Activated naive CD8-positive, alpha-beta T cell treated with anti-CD3 and anti-CD28 coated beads, Interleukin-2, amount 10 ng/mL, durations not matched to agents 7 days and 5 days (primary cell): ENCODE results near the gene ZNF329. TPM values are rescaled to one million over a fixed set of nuclear protein-coding genes. Genes with fewer than 3 reads are reported as not detected.

Experiments used
- ATAC-seq: fragments of 150-1000 bp; cut with Tn5 transposase; one replicate; pipeline ENCODE4 v1.10.0; 2021; ENCODE audit warnings: low read depth, moderate library complexity
- POLR2A ChIA-PET: fragments of 350-600 bp; sonication (Branson Sonifier 250); formaldehyde crosslinking; loops from one replicate; lab custom pipeline; 2021; ENCODE audit warnings: antibody characterized with exemption; lab: Charles Lee
- DNase-seq: peaks from one replicate; pipeline ENCODE4 v3.0.0; 2021
- H3K27ac Mint-ChIP-seq: one replicate; pipeline ENCODE4 v1.8.0; 2022; ENCODE audit warnings: mild to moderate bottlenecking, mixed read lengths
- H3K27me3 Mint-ChIP-seq: one replicate; pipeline ENCODE4 v1.8.0; 2022; ENCODE audit warnings: mild to moderate bottlenecking, moderate library complexity, mixed read lengths
- H3K36me3 Mint-ChIP-seq: one replicate; pipeline ENCODE4 v1.8.0; 2021; ENCODE audit warnings: mild to moderate bottlenecking, mixed read lengths
- H3K4me1 Mint-ChIP-seq: one replicate; pipeline ENCODE4 v1.8.0; 2021; ENCODE audit warnings: mixed read lengths
- H3K4me3 Mint-ChIP-seq: one replicate; pipeline ENCODE4 v1.8.0; 2022; ENCODE audit warnings: mild to moderate bottlenecking, moderate library complexity, mixed read lengths
- H3K9me3 Mint-ChIP-seq: one replicate; pipeline ENCODE4 v1.8.0; 2021; ENCODE audit warnings: mixed read lengths
- total RNA-seq, 2 experiments: library from RNA; stranded (reverse); gene quantifications; one replicate each; pipeline ENCODE4 v1.2.3, GENCODE V29; 2021

The ZNF329 gene
- total RNA-seq, 2 experiments from 2014 or later = 10.1 to 10.3 TPM

- ATAC-seq = no peak
- Mint-ChIP-seq H3K27me3 (no peaks in the 10 kb centered on the region), H3K36me3 (peaks cover 4% of the 10 kb centered on the region)
These were observed 42.6 kb downstream of the ZNF329 start for GRCh38 chr19:58107778-58108545.

GRCh38 chr19:58098682-58098998 is 51.9 kb downstream of the ZNF329 start:
- no peak for ATAC-seq
- peak overlapping the region; percentile 93 for H3K27ac Mint-ChIP-seq

More at GRCh38 chr19:58107778-58108545, 42.6 kb downstream of the ZNF329 start:
- DNase-seq = no peak
- H3K4me3 Mint-ChIP-seq = no peak overlapping the region
- H3K4me1 Mint-ChIP-seq = no peaks in the 10 kb centered on the region
- peaks cover 43% of the 10 kb centered on the region for H3K9me3 Mint-ChIP-seq
- H3K27ac Mint-ChIP-seq = no peak overlapping the region
- POLR2A ChIA-PET = no interaction called here

GRCh38 chr19:58097781-58098681 is 52.6 kb downstream of the ZNF329 start, which contains the start of gene ZSCAN18:
ZSCAN18 (minus strand) TSS chr19:58098231; CDS start chr19:58090267, 7,964 bp downstream.
- POLR2A ChIA-PET = interaction anchor here (1.0 to 2.5 kb wide), 3 partner anchors 15 to 163 kb away, joined by 3 to 14 read pairs (median 4); partner anchors contain the start of genes ZNF135 and ZNF418
- Mint-ChIP-seq H3K27ac (peak within 1 kb of the TSS; percentile 93), H3K27me3 (no peaks in the 10 kb centered on the region), H3K9me3 (peaks cover 14% of the 10 kb centered on the region), H3K4me1 (peaks cover 9% of the 10 kb centered on the region), H3K36me3 (peaks cover 23% of the 10 kb centered on the region), H3K4me3 (peak within 1 kb of the TSS; percentile 83)
- ATAC-seq (peak; percentile 97), DNase-seq (peak; percentile 97)

More at GRCh38 chr19:58098682-58098998, 51.9 kb downstream of the ZNF329 start:
- no peak for DNase-seq
- peaks cover 18% of the 10 kb centered on the region for H3K9me3 Mint-ChIP-seq
- no peaks in the 10 kb centered on the region for H3K27me3 Mint-ChIP-seq
- H3K4me3 Mint-ChIP-seq = peak overlapping the region; percentile 83
- H3K4me1 Mint-ChIP-seq = peaks cover 9% of the 10 kb centered on the region
- peaks cover 19% of the 10 kb centered on the region for H3K36me3 Mint-ChIP-seq
- POLR2A ChIA-PET = interaction anchor here (1.0 to 2.5 kb wide), 3 partner anchors 16 to 163 kb away, joined by 3 to 14 read pairs (median 4); partner anchors contain the start of genes ZNF135 and ZNF418

GRCh38 chr19:58097349-58097748 is 53.2 kb downstream of the ZNF329 start:
- ATAC-seq (no peak), DNase-seq (no peak)
- Mint-ChIP-seq H3K4me3 (peak overlapping the region; percentile 83), H3K36me3 (peaks cover 22% of the 10 kb centered on the region), H3K27me3 (no peaks in the 10 kb centered on the region), H3K4me1 (peaks cover 9% of the 10 kb centered on the region), H3K9me3 (peaks cover 10% of the 10 kb centered on the region), H3K27ac (peak overlapping the region; percentile 77)
- POLR2A ChIA-PET = interaction anchor here (1.0 to 2.5 kb wide), 2 partner anchors 15 to 39 kb away, joined by 4 to 14 read pairs; partner anchors contain the start of gene ZNF135

GRCh38 chr19:58096884-58097283 is 53.7 kb downstream of the ZNF329 start:
- peak overlapping the region; percentile 83 for H3K4me3 Mint-ChIP-seq
- H3K9me3 Mint-ChIP-seq = peaks cover 10% of the 10 kb centered on the region
- no peaks in the 10 kb centered on the region for H3K27me3 Mint-ChIP-seq
- ATAC-seq (no peak), DNase-seq (no peak)
- peaks cover 9% of the 10 kb centered on the region for H3K4me1 Mint-ChIP-seq
- peak overlapping the region; percentile 77 for H3K27ac Mint-ChIP-seq
- POLR2A ChIA-PET = interaction anchor here (0.8 to 1.1 kb wide), 2 partner anchors 12 to 37 kb away, joined by 3 read pairs; partner anchors contain the start of gene ZNF135
- H3K36me3 Mint-ChIP-seq = peaks cover 22% of the 10 kb centered on the region

- Mint-ChIP-seq H3K27ac (no peak overlapping the region), H3K4me3 (no peak overlapping the region), H3K4me1 (peaks cover 9% of the 10 kb centered on the region), H3K9me3 (peaks cover 13% of the 10 kb centered on the region), H3K36me3 (peaks cover 24% of the 10 kb centered on the region), H3K27me3 (no peaks in the 10 kb centered on the region)
- POLR2A ChIA-PET = no interaction called here
- ATAC-seq (no peak), DNase-seq (no peak)
These were observed 55.3 kb downstream of the ZNF329 start for GRCh38 chr19:58095328-58095727.

GRCh38 chr19:58093071-58093470 is 57.5 kb downstream of the ZNF329 start:
- ATAC-seq = no peak
- peaks cover 10% of the 10 kb centered on the region for H3K9me3 Mint-ChIP-seq
- POLR2A ChIA-PET = interaction anchor here (0.7 kb wide), 2 partner anchors 71 to 326 kb away, joined by 3 to 4 read pairs; no protein-coding TSS in a partner anchor
- peaks cover 4% of the 10 kb centered on the region for H3K4me1 Mint-ChIP-seq
- H3K27me3 Mint-ChIP-seq = no peaks in the 10 kb centered on the region
- no peak overlapping the region for H3K27ac Mint-ChIP-seq
- H3K36me3 Mint-ChIP-seq = peaks cover 33% of the 10 kb centered on the region
- no peak for DNase-seq
- no peak overlapping the region for H3K4me3 Mint-ChIP-seq

GRCh38 chr19:58091251-58091995 is 59.2 kb downstream of the ZNF329 start:
- Mint-ChIP-seq H3K9me3 (peaks cover 7% of the 10 kb centered on the region), H3K27ac (no peak overlapping the region), H3K4me3 (no peak overlapping the region), H3K4me1 (no peaks in the 10 kb centered on the region), H3K36me3 (peaks cover 33% of the 10 kb centered on the region), H3K27me3 (no peaks in the 10 kb centered on the region)
- POLR2A ChIA-PET = no interaction called here
- DNase-seq (no peak), ATAC-seq (no peak)

GRCh38 chr19:58089846-58090245 is 60.7 kb downstream of the ZNF329 start:
- peaks cover 31% of the 10 kb centered on the region for H3K36me3 Mint-ChIP-seq
- H3K27ac Mint-ChIP-seq = no peak overlapping the region
- POLR2A ChIA-PET = no interaction called here
- ATAC-seq (no peak), DNase-seq (no peak)
- H3K9me3 Mint-ChIP-seq = peaks cover 7% of the 10 kb centered on the region
- no peaks in the 10 kb centered on the region for H3K27me3 Mint-ChIP-seq
- H3K4me1 Mint-ChIP-seq = no peaks in the 10 kb centered on the region
- no peak overlapping the region for H3K4me3 Mint-ChIP-seq

- ATAC-seq (no peak), DNase-seq (no peak)
- H3K36me3 Mint-ChIP-seq = peaks cover 37% of the 10 kb centered on the region
- H3K9me3 Mint-ChIP-seq = peaks cover 11% of the 10 kb centered on the region
- POLR2A ChIA-PET = no interaction called here
- no peak overlapping the region for H3K4me3 Mint-ChIP-seq
- H3K4me1 Mint-ChIP-seq = no peaks in the 10 kb centered on the region
- H3K27me3 Mint-ChIP-seq = no peaks in the 10 kb centered on the region
- no peak overlapping the region for H3K27ac Mint-ChIP-seq
These were observed 62.0 kb downstream of the ZNF329 start for GRCh38 chr19:58088521-58089052.

- Mint-ChIP-seq H3K27ac (no peak overlapping the region), H3K36me3 (peaks cover 35% of the 10 kb centered on the region), H3K27me3 (no peaks in the 10 kb centered on the region), H3K4me1 (no peaks in the 10 kb centered on the region), H3K4me3 (no peak overlapping the region), H3K9me3 (peaks cover 14% of the 10 kb centered on the region)
- ATAC-seq = no peak
- POLR2A ChIA-PET = interaction anchor here (1.3 kb wide), 1 partner anchor 28 kb away, joined by 3 read pairs; the partner anchor contains the start of gene ZNF135
- no peak for DNase-seq
These were observed 63.5 kb downstream of the ZNF329 start for GRCh38 chr19:58086825-58087710.
